Gastrocnemius medialis (tissue), 4 donors: ENCODE data around the gene CRB2. TPM values are rescaled to one million over a fixed set of nuclear protein-coding genes. Genes with fewer than 3 reads are reported as not detected.

Source experiments
- ATAC-seq, 2 donors: fragments of 150-250 bp; one replicate each; pipeline ENCODE4 v1.9.1; 2016
- DNase-seq, 2 donors: peaks; one replicate each; pipeline ENCODE4 v3.0.0-alpha.2; 2019
- H3K27ac ChIP-seq, 4 donors: fragments of 200-600 bp; sonication (generic); 1 replicate in 1 of 4; 2 replicates in 3 of 4; pipeline ENCODE4 v1.5.1; 2016 to 2018; ENCODE audit warnings: mild to moderate bottlenecking in 2 of 4, moderate library complexity in 1 of 4
- H3K27me3 ChIP-seq, 3 donors: fragments of 200-600 bp; sonication (generic) in 2 of 3; 1 replicate in 1 of 3; 2 replicates in 2 of 3; pipeline versions ENCODE4 v1.5.1 to v1.6.0; 2016 to 2019; ENCODE audit warnings: mild to moderate bottlenecking in 1 of 3, moderate library complexity in 1 of 3
- H3K36me3 ChIP-seq, 2 donors: fragments of 200-600 bp; sonication (generic) in 1 of 2; one replicate each; pipeline ENCODE4 v1.5.1; 2017 to 2018
- H3K4me1 ChIP-seq, 2 donors: fragments of 200-600 bp; sonication (generic) in 1 of 2; one replicate each; pipeline ENCODE4 v1.5.1; 2016 to 2017; ENCODE audit warnings: mild to moderate bottlenecking in 2 of 2
- H3K4me3 ChIP-seq, 4 donors: fragments of 200-600 bp; sonication (generic) in 3 of 4; 1 replicate in 1 of 4; 2 replicates in 3 of 4; pipeline ENCODE4 v1.5.1; 2016 to 2019; ENCODE audit warnings: mild to moderate bottlenecking in 2 of 4
- H3K9me3 ChIP-seq, 3 donors: fragments of 200-600 bp; sonication (generic) in 2 of 3; 1 replicate in 1 of 3; 2 replicates in 2 of 3; pipeline ENCODE4 v1.5.1; 2016 to 2019
- POLR2A ChIP-seq, 2 donors: fragments of 450-650 bp; IDR thresholded peaks; one replicate each; pipeline ENCODE4 v1.6.1; 2017; ENCODE audit warnings: antibody characterized with exemption in 2 of 2, mild to moderate bottlenecking in 2 of 2, moderate library complexity in 2 of 2
- in situ Hi-C, 4 donors: fragments of 200-750 bp; cut with MboI; loops; one replicate each; pipeline versions ENCODE4 v1.15.0 to v1.8.0; 2017; ENCODE audit warnings: low sequenced_read_pairs in 4 of 4
- intact Hi-C: fragments of 100-400 bp; cut with DNase I; formaldehyde crosslinking; loops from one replicate; pipeline ENCODE4 v1.15.1; 2023; ENCODE audit warnings: low total_unique reads
- total RNA-seq, 4 donors: library from RNA; depleted of rRNA; stranded (reverse); fragments of >200 nt; gene quantifications; one replicate each; pipeline versions ENCODE4 v1.1.0 to v1.2.3, GENCODE V29; 2016
- TF ChIP-seq, protein P1 (sequence below), 5 experiments: fragments of 450-650 bp in 3 of 5; fragments of 200-600 bp in 2 of 5; sonication (generic) in 2 of 5; IDR thresholded peaks in 4 of 5; conservative IDR thresholded peaks in 1 of 5; 1 replicate in 4 of 5; 2 replicates in 1 of 5; pipeline ENCODE4 v1.5.1; 2016 to 2019; ENCODE audit warnings: antibody characterized with exemption in 5 of 5, mild to moderate bottlenecking in 3 of 5, moderate library complexity in 3 of 5

The CRB2 gene
- total RNA-seq, 4 donors from 2014 or later: not detected

DNA sequence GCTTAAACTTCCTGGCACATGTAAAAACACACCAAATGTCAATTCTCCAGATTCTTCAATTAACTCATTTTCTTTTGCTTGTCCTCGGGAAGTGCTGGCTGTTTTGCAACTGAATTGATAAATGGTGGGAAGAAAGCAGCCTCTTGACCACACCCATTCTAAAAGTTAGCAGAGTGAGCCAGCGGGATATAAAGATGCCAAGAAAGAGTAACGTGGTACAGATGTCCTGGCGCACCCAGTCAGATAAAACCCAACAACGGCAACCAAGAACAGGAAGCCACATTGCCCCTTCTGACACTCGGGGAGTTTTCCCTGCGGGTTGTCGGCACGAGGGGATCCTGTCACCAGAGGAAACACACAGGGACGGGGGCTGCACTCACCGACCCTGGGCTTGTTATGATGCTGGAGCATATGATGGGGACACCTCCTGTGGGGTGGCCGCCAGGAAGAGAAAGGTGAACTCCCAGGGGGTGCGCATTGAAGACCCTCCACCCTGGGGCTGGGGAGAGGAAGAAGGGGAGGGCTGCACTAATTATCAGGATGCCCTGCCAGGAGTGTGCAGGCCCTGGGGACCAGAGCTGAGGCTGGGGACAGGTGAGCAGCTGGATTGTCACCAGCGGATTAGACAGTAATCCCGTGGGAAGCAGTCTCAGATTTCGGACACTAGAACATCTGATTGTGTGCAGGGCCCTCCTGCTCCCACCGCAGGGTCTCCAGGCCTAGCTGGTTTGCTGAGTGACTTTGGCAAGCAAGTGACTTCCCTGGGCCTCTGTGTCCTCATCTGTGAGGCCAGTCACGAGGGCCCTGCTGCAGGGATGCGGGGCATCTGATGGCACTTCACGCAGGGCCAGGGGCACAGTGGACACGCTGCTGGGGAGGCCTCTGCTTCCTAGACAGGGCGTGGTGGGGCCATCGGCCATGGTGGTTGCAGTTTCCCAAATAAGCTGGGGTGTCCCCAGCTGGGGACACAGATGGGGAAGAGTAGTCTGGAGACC, 59.2 kb downstream of the CRB2 start:
- TF ChIP-seq, protein P1, sequence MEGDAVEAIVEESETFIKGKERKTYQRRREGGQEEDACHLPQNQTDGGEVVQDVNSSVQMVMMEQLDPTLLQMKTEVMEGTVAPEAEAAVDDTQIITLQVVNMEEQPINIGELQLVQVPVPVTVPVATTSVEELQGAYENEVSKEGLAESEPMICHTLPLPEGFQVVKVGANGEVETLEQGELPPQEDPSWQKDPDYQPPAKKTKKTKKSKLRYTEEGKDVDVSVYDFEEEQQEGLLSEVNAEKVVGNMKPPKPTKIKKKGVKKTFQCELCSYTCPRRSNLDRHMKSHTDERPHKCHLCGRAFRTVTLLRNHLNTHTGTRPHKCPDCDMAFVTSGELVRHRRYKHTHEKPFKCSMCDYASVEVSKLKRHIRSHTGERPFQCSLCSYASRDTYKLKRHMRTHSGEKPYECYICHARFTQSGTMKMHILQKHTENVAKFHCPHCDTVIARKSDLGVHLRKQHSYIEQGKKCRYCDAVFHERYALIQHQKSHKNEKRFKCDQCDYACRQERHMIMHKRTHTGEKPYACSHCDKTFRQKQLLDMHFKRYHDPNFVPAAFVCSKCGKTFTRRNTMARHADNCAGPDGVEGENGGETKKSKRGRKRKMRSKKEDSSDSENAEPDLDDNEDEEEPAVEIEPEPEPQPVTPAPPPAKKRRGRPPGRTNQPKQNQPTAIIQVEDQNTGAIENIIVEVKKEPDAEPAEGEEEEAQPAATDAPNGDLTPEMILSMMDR (IDR thresholded peaks at IDR 0.05 in 4 of 5, conservative IDR thresholded peaks at IDR 0.05 in 1 of 5): no peak
- no peak for ATAC-seq
- intact Hi-C loops (no loop called here), in situ Hi-C loops (no loop called here)
- Histone ChIP-seq H3K27me3 (no peaks in the 10 kb centered on the region), H3K27ac (no peak overlapping the region), H3K9me3 (no peaks in the 10 kb centered on the region), H3K4me1 (no peaks in the 10 kb centered on the region), H3K4me3 (no peak overlapping the region), H3K36me3 (peaks cover 0 to 8% of the 10 kb centered on the region in 2 donors)
- no peak for DNase-seq

DNA sequence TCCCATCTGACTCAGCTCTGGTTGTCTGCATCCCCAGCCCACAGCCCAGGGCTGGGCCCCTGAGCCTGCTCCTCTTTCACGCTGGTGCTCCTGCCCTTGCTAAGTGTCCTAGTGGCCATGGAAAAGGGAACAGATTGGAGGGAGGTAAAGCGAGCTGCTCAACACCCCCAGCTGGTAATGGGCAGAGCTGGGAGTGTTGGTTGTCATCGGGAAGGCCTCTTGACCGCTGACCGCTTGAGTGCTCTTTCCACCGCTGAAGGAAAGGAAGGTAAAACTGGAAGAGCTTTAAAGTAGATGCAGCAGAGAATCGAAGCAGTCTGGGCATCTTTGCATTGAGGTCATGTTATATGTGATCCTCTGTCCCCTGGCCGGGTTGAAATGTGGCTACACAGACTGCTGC, 60.2 kb downstream of the CRB2 start:
- DNase-seq (no peak), ATAC-seq (no peak)
- peaks cover 0 to 8% of the 10 kb centered on the region in 2 donors for H3K36me3 ChIP-seq
- no peaks in the 10 kb centered on the region for H3K9me3 ChIP-seq
- in situ Hi-C loops (no loop called here), intact Hi-C loops (no loop called here)
- no peaks in the 10 kb centered on the region for H3K27me3 ChIP-seq
- TF ChIP-seq, protein P1 (IDR thresholded peaks at IDR 0.05 in 4 of 5, conservative IDR thresholded peaks at IDR 0.05 in 1 of 5): no peak
- no peak for TF ChIP-seq POLR2A (IDR thresholded peaks at IDR 0.05)
- H3K4me1 ChIP-seq: no peaks in the 10 kb centered on the region
- H3K4me3 ChIP-seq: no peak overlapping the region
- no peak overlapping the region for H3K27ac ChIP-seq

DNA sequence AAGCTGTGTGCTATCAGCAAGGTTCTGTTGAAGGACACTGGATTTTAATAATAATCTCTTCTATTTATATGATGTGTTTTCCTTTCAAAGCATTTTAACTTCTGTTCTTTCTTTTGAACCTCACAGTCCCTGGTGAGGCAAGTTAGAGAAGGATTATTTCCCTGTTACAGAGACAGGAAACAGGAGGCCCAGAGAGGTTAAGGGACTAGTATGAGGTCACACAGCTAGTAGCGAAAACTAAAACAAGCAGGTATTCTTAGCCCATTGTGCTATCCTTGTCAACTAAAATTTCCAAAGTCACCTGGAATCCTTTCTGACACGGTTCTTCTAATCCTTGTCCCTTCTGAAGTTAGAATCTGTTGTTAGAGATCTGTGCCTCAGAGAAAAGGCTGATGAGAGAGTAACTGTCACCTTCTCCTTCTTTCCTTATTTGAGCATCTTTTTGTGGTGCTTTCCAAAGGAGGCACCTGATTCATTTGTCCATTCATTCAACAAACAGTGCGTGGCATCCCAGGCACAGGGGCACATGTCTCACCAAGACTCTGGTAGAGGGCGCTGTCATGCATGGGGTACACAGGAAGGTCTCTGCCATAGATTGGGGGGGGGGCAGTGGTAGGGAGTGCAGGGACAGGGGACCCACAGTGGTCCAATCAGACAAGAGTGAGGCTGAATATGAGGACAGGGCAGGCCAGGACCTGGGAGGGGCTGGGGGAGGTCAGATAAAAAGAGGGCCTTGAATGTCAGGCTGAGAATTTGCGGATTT, 61.5 kb downstream of the CRB2 start:
- H3K27ac ChIP-seq: no peak overlapping the region
- intact Hi-C loops (no loop called here), in situ Hi-C loops (no loop called here)
- peaks cover 0 to 8% of the 10 kb centered on the region in 2 donors for H3K36me3 ChIP-seq
- H3K4me3 ChIP-seq: no peak overlapping the region
- no peaks in the 10 kb centered on the region for H3K4me1 ChIP-seq
- ATAC-seq (no peak), DNase-seq (no peak)
- no peak for TF ChIP-seq POLR2A (IDR thresholded peaks at IDR 0.05)
- TF ChIP-seq, protein P1 (IDR thresholded peaks at IDR 0.05 in 4 of 5, conservative IDR thresholded peaks at IDR 0.05 in 1 of 5): no peak
- H3K9me3 ChIP-seq: no peaks in the 10 kb centered on the region
- no peaks in the 10 kb centered on the region for H3K27me3 ChIP-seq

DNA sequence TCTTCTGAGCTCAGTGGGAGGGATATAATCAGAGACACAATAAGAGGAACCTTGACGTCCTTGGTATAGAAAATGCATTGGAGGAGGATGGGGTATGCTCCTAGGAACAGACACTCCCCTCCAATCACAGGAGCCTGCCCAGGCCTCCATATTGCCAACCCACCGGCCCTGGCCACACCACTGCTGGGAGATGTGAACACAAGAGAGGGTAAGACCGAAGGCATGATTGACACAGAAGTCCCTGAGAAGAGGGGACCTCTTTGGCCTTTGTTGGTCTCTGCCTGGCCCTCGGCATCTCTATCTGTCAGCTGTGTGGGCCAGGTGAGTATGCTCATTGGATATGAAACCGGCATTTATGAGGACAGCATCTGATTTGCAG, 62.0 kb downstream of the CRB2 start:
- Histone ChIP-seq H3K36me3 (peaks cover 0 to 8% of the 10 kb centered on the region in 2 donors), H3K27ac (no peak overlapping the region), H3K4me1 (no peaks in the 10 kb centered on the region), H3K4me3 (no peak overlapping the region), H3K9me3 (no peaks in the 10 kb centered on the region), H3K27me3 (no peaks in the 10 kb centered on the region)
- ATAC-seq: no peak
- DNase-seq: no peak
- intact Hi-C loops (no loop called here), in situ Hi-C loops (no loop called here)
- no peak for TF ChIP-seq POLR2A (IDR thresholded peaks at IDR 0.05)
- TF ChIP-seq, protein P1 (IDR thresholded peaks at IDR 0.05 in 4 of 5, conservative IDR thresholded peaks at IDR 0.05 in 1 of 5): no peak
